Measurements from ENCODE around the gene NHSL1.

NHSL1 gene

GRCh38 chr6:138443979-138444378, 55.3 kb downstream of the NHSL1 start:
- no peak for FAIRE-seq
- TF ChIP-seq POLR2AphosphoS5 (IDR thresholded peaks at IDR 0.05; ENCODE audit: low read depth, low read length) (no peak), POLR2A (IDR thresholded peaks at IDR 0.05; ENCODE audit: low read depth, low read length) (no peak), TAF1 (IDR thresholded peaks at IDR 0.05; ENCODE audit: borderline replicate concordance, low read depth, low read length) (no peak)
- DNase-seq (ENCODE audit: insufficient read length) = no peak

GRCh38 chr6:138442663-138443062, 56.6 kb downstream of the NHSL1 start:
- FAIRE-seq = no peak
- TF ChIP-seq TAF1 (IDR thresholded peaks at IDR 0.05; ENCODE audit: borderline replicate concordance, low read depth, low read length) = no peak
- no peak for TF ChIP-seq POLR2AphosphoS5 (IDR thresholded peaks at IDR 0.05; ENCODE audit: low read depth, low read length)
- TF ChIP-seq POLR2A (IDR thresholded peaks at IDR 0.05; ENCODE audit: low read depth, low read length) = no peak
- DNase-seq (ENCODE audit: insufficient read length) = no peak

GRCh38 chr6:138441965-138442364, 57.3 kb downstream of the NHSL1 start:
- no peak for TF ChIP-seq POLR2A (IDR thresholded peaks at IDR 0.05; ENCODE audit: low read depth, low read length)
- TF ChIP-seq TAF1 (IDR thresholded peaks at IDR 0.05; ENCODE audit: borderline replicate concordance, low read depth, low read length) = no peak
- no peak for TF ChIP-seq POLR2AphosphoS5 (IDR thresholded peaks at IDR 0.05; ENCODE audit: low read depth, low read length)
- FAIRE-seq = no peak
- DNase-seq (ENCODE audit: insufficient read length) = no peak

- no peak for DNase-seq (ENCODE audit: insufficient read length)
- TF ChIP-seq POLR2AphosphoS5 (IDR thresholded peaks at IDR 0.05; ENCODE audit: low read depth, low read length) (no peak), TAF1 (IDR thresholded peaks at IDR 0.05; ENCODE audit: borderline replicate concordance, low read depth, low read length) (no peak), POLR2A (IDR thresholded peaks at IDR 0.05; ENCODE audit: low read depth, low read length) (no peak)
- no peak for FAIRE-seq
Measured at GRCh38 chr6:138440758-138441357, 58.4 kb downstream of the NHSL1 start.

- FAIRE-seq (no peak), DNase-seq (ENCODE audit: insufficient read length) (no peak)
- TF ChIP-seq TAF1 (IDR thresholded peaks at IDR 0.05; ENCODE audit: borderline replicate concordance, low read depth, low read length) (no peak), POLR2AphosphoS5 (IDR thresholded peaks at IDR 0.05; ENCODE audit: low read depth, low read length) (no peak)
Measured at GRCh38 chr6:138440296-138440695, 59.0 kb downstream of the NHSL1 start.

GRCh38 chr6:138439546-138439945, 59.7 kb downstream of the NHSL1 start:
- FAIRE-seq = no peak
- no peak for DNase-seq (ENCODE audit: insufficient read length)
- TF ChIP-seq TAF1 (IDR thresholded peaks at IDR 0.05; ENCODE audit: borderline replicate concordance, low read depth, low read length) = no peak
- no peak for TF ChIP-seq POLR2AphosphoS5 (IDR thresholded peaks at IDR 0.05; ENCODE audit: low read depth, low read length)
- TF ChIP-seq POLR2A (IDR thresholded peaks at IDR 0.05; ENCODE audit: low read depth, low read length) = no peak

- DNase-seq (ENCODE audit: insufficient read length) = no peak
- no peak for TF ChIP-seq POLR2A (IDR thresholded peaks at IDR 0.05; ENCODE audit: low read depth, low read length)
- TF ChIP-seq POLR2AphosphoS5 (IDR thresholded peaks at IDR 0.05; ENCODE audit: low read depth, low read length) = no peak
- TF ChIP-seq TAF1 (IDR thresholded peaks at IDR 0.05; ENCODE audit: borderline replicate concordance, low read depth, low read length) = no peak
- FAIRE-seq = no peak
Measured at GRCh38 chr6:138434925-138435324, 64.4 kb downstream of the NHSL1 start.

GRCh38 chr6:138434096-138434495, 65.2 kb downstream of the NHSL1 start:
- no peak for FAIRE-seq
- no peak for DNase-seq (ENCODE audit: insufficient read length)
- no peak for TF ChIP-seq POLR2A (IDR thresholded peaks at IDR 0.05; ENCODE audit: low read depth, low read length)
- TF ChIP-seq POLR2AphosphoS5 (IDR thresholded peaks at IDR 0.05; ENCODE audit: low read depth, low read length) = no peak
- TF ChIP-seq TAF1 (IDR thresholded peaks at IDR 0.05; ENCODE audit: borderline replicate concordance, low read depth, low read length) = no peak

- TF ChIP-seq POLR2A (IDR thresholded peaks at IDR 0.05; ENCODE audit: low read depth, low read length) = no peak
- DNase-seq (ENCODE audit: insufficient read length) (no peak), FAIRE-seq (no peak)
Measured at GRCh38 chr6:138432063-138432356, 67.3 kb downstream of the NHSL1 start.

GRCh38 chr6:138431256-138432062, 67.8 kb downstream of the NHSL1 start:
- no peak for FAIRE-seq
- no peak for DNase-seq (ENCODE audit: insufficient read length)
- TF ChIP-seq TAF1 (IDR thresholded peaks at IDR 0.05; ENCODE audit: borderline replicate concordance, low read depth, low read length) (no peak), POLR2AphosphoS5 (IDR thresholded peaks at IDR 0.05; ENCODE audit: low read depth, low read length) (no peak), POLR2A (IDR thresholded peaks at IDR 0.05; ENCODE audit: low read depth, low read length) (no peak)

GRCh38 chr6:138430361-138431145, 68.7 kb downstream of the NHSL1 start:
- TF ChIP-seq TAF1 (IDR thresholded peaks at IDR 0.05; ENCODE audit: borderline replicate concordance, low read depth, low read length) (no peak), POLR2A (IDR thresholded peaks at IDR 0.05; ENCODE audit: low read depth, low read length) (no peak), POLR2AphosphoS5 (IDR thresholded peaks at IDR 0.05; ENCODE audit: low read depth, low read length) (no peak)
- FAIRE-seq (no peak), DNase-seq (ENCODE audit: insufficient read length) (no peak)

- no peak for TF ChIP-seq POLR2A (IDR thresholded peaks at IDR 0.05; ENCODE audit: low read depth, low read length)
- TF ChIP-seq POLR2AphosphoS5 (IDR thresholded peaks at IDR 0.05; ENCODE audit: low read depth, low read length) = no peak
- TF ChIP-seq TAF1 (IDR thresholded peaks at IDR 0.05; ENCODE audit: borderline replicate concordance, low read depth, low read length) = no peak
- DNase-seq (ENCODE audit: insufficient read length) (no peak), FAIRE-seq (no peak)
Measured at GRCh38 chr6:138429761-138430160, 69.5 kb downstream of the NHSL1 start.

All from GM12892 (cell line).